ENCODE results near the gene VEZF1. TPM values are rescaled to one million over a fixed set of nuclear protein-coding genes. Genes with fewer than 3 reads are reported as not detected.

The VEZF1 gene
- total RNA-seq, 1 experiment from 2014 or later: 78.1 TPM

GRCh38 chr17:57949649-57950048 lies 38.4 kb downstream of the VEZF1 start:
- H3K36me3 ChIP-seq (ENCODE audit: low read depth, low read length): no peaks in the 10 kb centered on the region
- BruUV-seq (replicated peaks): no TSS peak
- no peak overlapping the region for H2AFZ ChIP-seq (ENCODE audit: low read length)
- H4K20me1 ChIP-seq (ENCODE audit: low read length): no peaks in the 10 kb centered on the region
- DNase-seq: peak; percentile 60
- H3K9me2 ChIP-seq (replicated peaks; ENCODE audit: low read length): no peaks in the 10 kb centered on the region
- H3K79me2 ChIP-seq (ENCODE audit: low read length): peaks cover 85% of the 10 kb centered on the region
- H3K4me1 ChIP-seq (ENCODE audit: insufficient read depth, low read length): peaks cover 80% of the 10 kb centered on the region
- no peaks in the 10 kb centered on the region for H3K27me3 ChIP-seq (ENCODE audit: low read length)
- peak overlapping the region; percentile 78 for H3K9ac ChIP-seq (ENCODE audit: low read length)
- H3F3A ChIP-seq (ENCODE audit: low read length, unreplicated experiment): peaks cover 18% of the 10 kb centered on the region
- TF ChIP-seq EZH2phosphoT487 (IDR thresholded peaks at IDR 0.05; ENCODE audit: borderline replicate concordance, low read length) (no peak), CTCF (conservative IDR thresholded peaks at IDR 0.05; ENCODE audit: low read depth, low read length) (no peak), EZH2 (IDR thresholded peaks at IDR 0.05; ENCODE audit: low read length, unreplicated experiment) (no peak)
- H3K4me3 ChIP-seq (ENCODE audit: low read length): no peak overlapping the region
- H3K27ac ChIP-seq (ENCODE audit: low read length): peak overlapping the region; percentile 98
- H3K4me2 ChIP-seq (ENCODE audit: low read length): peak overlapping the region; percentile 76
- intact Hi-C loops (cut with micrococcal nuclease): loop anchor here (2.0 kb wide), 3 partner anchors 31 to 45 kb away; no protein-coding TSS in a partner anchor
- POLR2A ChIA-PET (ENCODE audit: unreplicated experiment): interaction anchor here (1.2 kb wide), 1 partner anchor 89 kb away, joined by 4 read pairs; no protein-coding TSS in a partner anchor
- ATAC-seq: no peak
- no peaks in the 10 kb centered on the region for H3K9me3 ChIP-seq (ENCODE audit: low read length)
- CTCF ChIA-PET: interaction anchor here (0.6 to 1.7 kb wide), 4 partner anchors 37 to 99 kb away, joined by 3 to 25 read pairs (median 4); no protein-coding TSS in a partner anchor

GRCh38 chr17:57948555-57949420 lies 39.3 kb downstream of the VEZF1 start:
- Histone ChIP-seq H4K20me1 (ENCODE audit: low read length) (no peaks in the 10 kb centered on the region), H2AFZ (ENCODE audit: low read length) (no peak overlapping the region), H3K4me1 (ENCODE audit: insufficient read depth, low read length) (peaks cover 75% of the 10 kb centered on the region), H3K36me3 (ENCODE audit: low read depth, low read length) (no peaks in the 10 kb centered on the region), H3K9ac (ENCODE audit: low read length) (peak overlapping the region; percentile 78), H3F3A (ENCODE audit: low read length, unreplicated experiment) (peaks cover 18% of the 10 kb centered on the region), H3K4me2 (ENCODE audit: low read length) (peak overlapping the region; percentile 76), H3K9me3 (ENCODE audit: low read length) (no peaks in the 10 kb centered on the region), H3K27ac (ENCODE audit: low read length) (peak overlapping the region; percentile 98), H3K79me2 (ENCODE audit: low read length) (peaks cover 82% of the 10 kb centered on the region), H3K27me3 (ENCODE audit: low read length) (no peaks in the 10 kb centered on the region), H3K9me2 (replicated peaks; ENCODE audit: low read length) (no peaks in the 10 kb centered on the region), H3K4me3 (ENCODE audit: low read length) (peak overlapping the region; percentile 33; the same call in 1 of the 2 replicates)
- TF ChIP-seq CTCF (conservative IDR thresholded peaks at IDR 0.05; ENCODE audit: low read depth, low read length) (peak; percentile 46), EZH2phosphoT487 (IDR thresholded peaks at IDR 0.05; ENCODE audit: borderline replicate concordance, low read length) (no peak)
- ChIA-PET CTCF (interaction anchor here (0.6 to 3.1 kb wide), 12 partner anchors 14 to 98 kb away, joined by 3 to 25 read pairs (median 6); partner anchors contain the start of gene VEZF1), POLR2A (ENCODE audit: unreplicated experiment) (interaction anchor here (0.5 to 1.5 kb wide), 12 partner anchors 12 to 98 kb away, joined by 3 to 13 read pairs (median 4); no protein-coding TSS in a partner anchor)
- intact Hi-C loops (cut with micrococcal nuclease): loop anchor here (1.0 to 2.0 kb wide), 7 partner anchors 13 to 73 kb away; no protein-coding TSS in a partner anchor
- peak; percentile 99 for DNase-seq
- peak; percentile 79 for ATAC-seq
- BruUV-seq (replicated peaks): TSS peak; percentile 90
